Medulla oblongata (tissue), 1 donor: Measurements from ENCODE around the gene HYAL1.
A peak's percentile ranks its signal among the peaks of the same experiment; 100 is the strongest.

Experiments used
- DNase-seq: peaks from one replicate; pipeline ENCODE4 v3.0.0-alpha.2; 2015; ENCODE audit errors: extremely low spot score

HYAL1 gene

GRCh38 chr3:50334339-50335075 is 31.1 kb upstream of the HYAL1 start:
- DNase-seq = no peak

GRCh38 chr3:50333744-50334328 is 30.5 kb upstream of the HYAL1 start:
- no peak for DNase-seq

- DNase-seq = no peak
Measured at GRCh38 chr3:50331364-50331907, 28.1 kb upstream of the HYAL1 start.

GRCh38 chr3:50330330-50330729 is 27.0 kb upstream of the HYAL1 start:
- DNase-seq = no peak

GRCh38 chr3:50327943-50328691 is 24.7 kb upstream of the HYAL1 start, which contains the start of gene TUSC2:
TUSC2 (minus strand) TSS chr3:50328223; CDS start chr3:50328099, 124 bp downstream.
- peak; percentile 99 for DNase-seq

DNA sequence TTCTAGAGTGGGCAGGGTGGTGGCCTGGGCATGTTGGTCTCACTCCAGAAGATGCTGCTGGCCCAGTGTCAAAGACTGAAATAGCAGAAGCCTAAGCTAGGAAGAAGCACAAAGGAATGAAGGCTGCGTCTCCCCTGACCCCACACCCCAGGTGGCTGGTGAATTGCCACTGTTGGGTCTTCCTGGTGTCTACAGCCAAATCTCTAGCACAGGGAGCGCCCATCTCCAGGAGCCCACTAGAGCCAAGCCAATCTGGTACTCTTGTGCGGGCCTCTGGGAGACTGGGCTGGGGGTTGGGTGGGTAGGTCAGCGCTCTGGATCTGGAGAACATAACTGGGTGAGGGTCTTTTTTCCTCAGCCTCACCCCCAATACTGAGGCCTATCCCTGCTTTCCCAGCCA is 23.8 kb upstream of the HYAL1 start:
- DNase-seq = no peak

DNA sequence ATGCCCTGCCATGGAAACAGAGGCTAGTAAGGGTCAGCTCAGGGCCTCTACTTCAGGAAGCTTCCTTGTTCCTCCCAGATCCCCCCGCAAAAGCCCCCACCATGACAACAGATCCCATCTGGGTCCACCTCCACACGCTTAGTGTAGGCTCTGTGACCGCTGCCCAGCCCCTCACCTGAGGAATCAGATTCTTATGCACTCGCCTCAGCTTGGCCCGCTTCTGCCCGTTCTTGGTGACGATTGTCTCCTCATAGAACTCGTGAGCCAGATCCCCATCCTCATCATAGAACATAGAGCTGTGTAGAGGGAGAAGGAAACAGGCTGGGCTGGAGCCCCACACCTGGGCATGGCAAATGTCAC is 22.8 kb upstream of the HYAL1 start:
- no peak for DNase-seq

DNA sequence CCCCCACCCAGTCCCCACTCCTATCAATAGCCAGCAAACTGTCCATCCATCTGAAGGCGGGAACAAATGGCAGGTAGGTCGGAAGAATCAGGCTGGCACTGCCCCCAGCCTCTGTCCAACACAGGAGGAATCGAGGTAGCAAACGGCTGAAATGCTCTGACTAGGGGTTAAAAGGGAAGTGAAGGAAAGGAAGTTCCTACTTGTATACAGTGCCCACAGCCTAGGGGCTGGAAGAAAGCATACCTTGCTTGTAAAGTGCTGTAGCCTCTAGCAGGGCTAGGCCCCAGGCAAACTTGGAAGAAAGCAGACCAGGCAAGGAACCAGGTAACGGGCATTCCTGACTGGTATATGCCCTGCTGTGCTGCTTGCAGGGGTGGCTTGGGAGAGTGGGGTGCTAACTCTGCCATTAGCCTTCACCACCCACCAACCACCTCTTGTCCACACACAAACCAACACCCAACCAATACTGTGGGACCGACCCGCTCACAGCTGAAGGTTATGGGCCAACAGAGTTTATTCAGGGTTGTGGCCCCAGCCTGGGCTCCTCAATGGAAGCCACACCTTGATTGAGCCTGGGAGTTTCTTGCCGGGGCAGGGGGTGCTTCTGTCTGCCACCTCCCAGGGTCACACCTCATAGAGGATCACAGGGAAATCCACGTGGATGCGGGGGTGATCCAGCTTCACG is 22.3 kb upstream of the HYAL1 start:
- no peak for DNase-seq

GRCh38 chr3:50325113-50325480 is 21.7 kb upstream of the HYAL1 start:
- DNase-seq = no peak

DNA sequence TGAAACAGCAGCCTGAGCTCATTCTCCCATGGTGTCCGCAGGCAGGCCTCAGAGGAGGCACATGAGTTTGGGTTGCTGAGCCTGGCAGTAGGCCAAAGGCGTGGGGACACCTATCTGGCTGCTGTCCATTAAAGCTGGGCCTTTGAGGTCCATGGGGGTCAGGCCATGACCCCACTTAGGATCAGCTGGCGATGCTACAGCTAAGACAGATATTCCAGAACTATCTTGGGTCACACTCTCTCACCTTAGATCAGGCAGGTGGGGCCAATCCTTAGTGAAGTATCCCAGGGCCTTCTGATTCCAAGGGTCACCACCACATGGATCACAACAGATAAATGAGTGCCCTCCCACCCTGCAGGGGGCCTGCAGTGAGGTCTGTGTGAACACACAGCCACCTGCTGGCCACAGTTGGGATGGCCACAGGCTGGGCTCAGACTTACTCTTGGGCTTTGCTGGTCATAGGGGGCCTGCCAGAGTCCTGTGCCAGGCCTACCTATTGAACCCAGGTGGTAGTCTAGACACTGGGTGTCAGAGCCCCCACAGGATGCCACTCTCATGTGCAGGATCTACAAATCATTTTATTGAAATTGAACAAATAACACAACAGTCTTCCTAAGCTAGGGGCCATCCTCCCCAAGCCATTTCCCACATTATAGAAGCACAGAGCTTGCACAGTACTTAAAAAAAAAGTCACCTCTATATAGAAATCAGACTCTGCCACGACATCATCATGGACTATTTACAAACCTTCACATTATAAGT is 21.2 kb upstream of the HYAL1 start:
- DNase-seq = peak; percentile 81

GRCh38 chr3:50323614-50324199 is 20.3 kb upstream of the HYAL1 start:
- DNase-seq = no peak

- DNase-seq = no peak
Measured at GRCh38 chr3:50323092-50323600, 19.8 kb upstream of the HYAL1 start.

DNA sequence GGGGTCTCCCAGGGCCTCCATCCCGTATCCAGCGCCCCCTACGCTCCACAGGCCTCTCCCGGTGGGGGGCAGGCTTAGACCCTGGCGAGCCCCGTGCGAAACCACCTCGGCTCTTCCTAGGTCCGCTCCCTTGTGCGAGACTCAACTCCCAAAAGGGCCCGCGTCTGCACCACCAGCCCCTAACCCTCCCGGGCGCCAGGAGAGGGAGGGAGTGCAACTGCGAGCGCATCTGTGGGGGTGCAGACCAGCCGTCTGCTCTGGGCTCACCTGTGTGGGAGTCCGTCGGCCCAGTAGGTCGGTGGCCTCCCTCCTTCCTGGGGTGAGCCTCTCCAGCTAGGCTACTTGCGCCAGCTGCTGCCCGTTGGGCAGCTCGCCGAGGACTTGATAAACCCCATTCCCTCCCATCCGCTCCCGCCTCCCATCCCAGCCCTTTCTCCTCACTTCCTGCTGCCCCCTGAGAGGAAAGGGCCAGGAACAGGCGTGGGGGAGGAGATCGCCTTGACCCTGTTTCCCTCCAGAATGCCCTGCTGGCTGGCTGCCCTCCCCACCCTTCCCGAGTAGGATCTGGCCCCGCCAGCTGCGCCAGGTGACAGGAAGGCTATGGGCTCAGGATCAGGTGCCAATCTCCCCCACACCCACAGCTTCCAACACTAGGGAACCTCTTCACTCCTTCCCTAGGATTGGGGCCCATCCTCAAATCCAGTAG is 19.2 kb upstream of the HYAL1 start, which contains the start of gene HYAL2:
HYAL2 (minus strand) TSS at position 360 of the 706 bp plus-strand sequence. CDS start 2,256 bp downstream, outside the sequence.
- no peak for DNase-seq

DNA sequence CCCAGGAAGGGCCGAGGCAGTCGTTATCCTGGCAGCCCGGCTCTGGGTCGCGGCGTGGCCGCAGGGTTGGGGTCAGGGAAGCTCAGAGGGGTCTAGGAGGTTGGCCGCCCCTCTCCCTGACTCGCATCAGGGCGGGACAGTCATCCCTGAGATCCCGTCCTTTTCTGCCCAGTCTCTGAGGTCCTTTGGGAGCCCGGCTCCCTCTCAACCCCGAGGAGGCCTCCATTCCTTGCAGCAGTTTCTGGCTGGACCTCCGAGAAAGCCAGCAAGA is 18.7 kb upstream of the HYAL1 start:
- no peak for DNase-seq

GRCh38 chr3:50321336-50322114 is 18.2 kb upstream of the HYAL1 start:
- peak; percentile 90 for DNase-seq

GRCh38 chr3:50320853-50321335 is 17.5 kb upstream of the HYAL1 start:
- DNase-seq = peak; percentile 92

DNA sequence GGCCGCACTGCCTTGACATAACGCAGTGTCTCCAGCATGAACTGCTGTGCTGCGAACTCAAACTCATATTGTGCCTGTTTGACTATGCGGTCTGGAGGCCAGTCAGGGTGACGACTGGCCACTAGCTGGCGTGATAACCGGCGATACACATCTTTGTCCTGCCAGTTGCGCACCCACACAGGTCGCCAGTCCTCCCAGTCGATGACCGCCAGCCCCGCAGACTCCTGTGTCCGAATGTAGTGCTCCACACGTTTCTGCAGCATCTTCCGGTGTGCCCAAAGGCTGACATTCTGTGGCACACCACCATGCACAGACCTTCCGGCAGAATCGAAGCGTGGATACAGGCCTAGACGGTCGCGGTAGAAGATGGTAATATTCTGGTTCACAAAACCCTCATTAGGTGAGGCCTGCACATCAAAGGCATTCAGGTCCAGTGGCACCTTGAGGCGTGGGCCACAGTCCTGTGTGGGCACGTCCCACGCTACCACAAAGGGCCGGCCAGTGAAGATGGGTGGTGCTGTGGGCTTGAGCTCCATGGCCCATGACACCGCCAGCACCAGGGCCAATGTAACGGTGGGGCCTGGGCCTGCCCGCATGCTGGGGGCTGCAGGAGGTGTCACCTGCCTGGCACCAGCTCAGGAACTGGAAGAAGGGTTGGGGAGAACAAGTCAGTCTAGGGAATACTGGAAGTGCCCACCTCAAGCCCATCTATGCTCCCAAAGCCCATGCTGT is 16.7 kb upstream of the HYAL1 start:
- DNase-seq = no peak

- DNase-seq = no peak
Measured at GRCh38 chr3:50319181-50319893, 16.0 kb upstream of the HYAL1 start.
